Neural cell (in vitro differentiated cells): ENCODE measurements around the gene MYRF.

Experiments
- POLR2AphosphoS5 ChIP-seq: IDR thresholded peaks from 2 replicates; pipeline ENCODE4 v1.6.1; 2012
- RAD21 ChIP-seq: fragments of 450-650 bp; conservative IDR thresholded peaks from 2 replicates; pipeline ENCODE4 v1.6.1; 2014; ENCODE audit warnings: antibody characterized with exemption, mild to moderate bottlenecking, moderate library complexity
- SMC3 ChIP-seq: fragments of 450-650 bp; conservative IDR thresholded peaks from 2 replicates; pipeline ENCODE4 v1.6.1; 2014; ENCODE audit warnings: antibody characterized with exemption, mild to moderate bottlenecking, moderate library complexity; ENCODE audit not compliant: poor library complexity
- TF ChIP-seq, protein P1 (sequence below): fragments of 450-650 bp; IDR thresholded peaks from 2 replicates; pipeline ENCODE4 v1.5.1; 2014; ENCODE audit warnings: antibody characterized with exemption, mild to moderate bottlenecking, moderate library complexity; ENCODE audit not compliant: poor library complexity, severe bottlenecking

DNA sequence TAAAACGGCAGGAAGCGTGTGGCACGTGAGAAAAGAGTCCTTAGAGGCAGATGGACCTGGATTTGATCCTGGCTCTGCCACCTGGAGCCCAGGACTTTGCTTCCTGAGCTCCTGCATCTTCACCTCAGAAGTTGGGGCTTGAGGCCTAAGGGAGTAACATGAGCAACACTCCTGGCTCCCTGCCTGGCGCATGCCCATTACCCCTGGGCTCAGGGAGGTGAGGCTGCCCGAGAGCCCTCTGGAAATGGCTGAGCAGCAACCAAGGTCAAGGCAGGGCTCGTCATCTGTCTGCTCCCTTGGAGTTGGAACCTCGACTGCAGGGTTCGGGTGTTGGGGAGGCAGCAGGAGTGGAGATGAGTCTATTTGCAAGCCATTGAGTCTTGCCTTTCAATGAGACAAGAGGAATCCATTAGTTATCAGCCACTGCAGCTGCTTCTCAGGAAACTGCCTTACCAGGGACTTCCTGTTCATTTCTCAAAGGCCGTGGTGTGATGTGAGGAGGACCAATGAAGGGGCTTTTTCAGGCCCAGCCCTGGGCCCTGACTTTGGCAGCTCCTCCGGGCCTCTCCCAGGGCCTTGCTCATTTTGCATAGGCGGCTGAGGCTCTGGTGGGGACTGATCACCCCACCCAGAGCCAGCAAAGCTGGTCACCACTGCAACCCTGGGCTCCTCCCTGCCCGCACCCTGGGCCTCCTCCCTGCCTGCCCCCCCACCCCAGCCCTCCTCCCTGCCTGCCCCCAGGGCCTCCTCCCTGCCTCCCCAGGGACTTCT is 82.0 kb downstream of the MYRF start:
- TF ChIP-seq, protein P1, sequence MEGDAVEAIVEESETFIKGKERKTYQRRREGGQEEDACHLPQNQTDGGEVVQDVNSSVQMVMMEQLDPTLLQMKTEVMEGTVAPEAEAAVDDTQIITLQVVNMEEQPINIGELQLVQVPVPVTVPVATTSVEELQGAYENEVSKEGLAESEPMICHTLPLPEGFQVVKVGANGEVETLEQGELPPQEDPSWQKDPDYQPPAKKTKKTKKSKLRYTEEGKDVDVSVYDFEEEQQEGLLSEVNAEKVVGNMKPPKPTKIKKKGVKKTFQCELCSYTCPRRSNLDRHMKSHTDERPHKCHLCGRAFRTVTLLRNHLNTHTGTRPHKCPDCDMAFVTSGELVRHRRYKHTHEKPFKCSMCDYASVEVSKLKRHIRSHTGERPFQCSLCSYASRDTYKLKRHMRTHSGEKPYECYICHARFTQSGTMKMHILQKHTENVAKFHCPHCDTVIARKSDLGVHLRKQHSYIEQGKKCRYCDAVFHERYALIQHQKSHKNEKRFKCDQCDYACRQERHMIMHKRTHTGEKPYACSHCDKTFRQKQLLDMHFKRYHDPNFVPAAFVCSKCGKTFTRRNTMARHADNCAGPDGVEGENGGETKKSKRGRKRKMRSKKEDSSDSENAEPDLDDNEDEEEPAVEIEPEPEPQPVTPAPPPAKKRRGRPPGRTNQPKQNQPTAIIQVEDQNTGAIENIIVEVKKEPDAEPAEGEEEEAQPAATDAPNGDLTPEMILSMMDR: no peak
- TF ChIP-seq RAD21: no peak
- no peak for TF ChIP-seq POLR2AphosphoS5
- TF ChIP-seq SMC3: no peak
